ENCODE data around the gene SNAP25.

- TF ChIP-seq CTCF (IDR thresholded peaks at IDR 0.05) (no peak), POLR2A (IDR thresholded peaks at IDR 0.05) (no peak)
Observed at GRCh38 chr20:10217721-10218410, 764 bp upstream of the SNAP25 start.
